ENCODE data around the gene DNASE1.

DNA sequence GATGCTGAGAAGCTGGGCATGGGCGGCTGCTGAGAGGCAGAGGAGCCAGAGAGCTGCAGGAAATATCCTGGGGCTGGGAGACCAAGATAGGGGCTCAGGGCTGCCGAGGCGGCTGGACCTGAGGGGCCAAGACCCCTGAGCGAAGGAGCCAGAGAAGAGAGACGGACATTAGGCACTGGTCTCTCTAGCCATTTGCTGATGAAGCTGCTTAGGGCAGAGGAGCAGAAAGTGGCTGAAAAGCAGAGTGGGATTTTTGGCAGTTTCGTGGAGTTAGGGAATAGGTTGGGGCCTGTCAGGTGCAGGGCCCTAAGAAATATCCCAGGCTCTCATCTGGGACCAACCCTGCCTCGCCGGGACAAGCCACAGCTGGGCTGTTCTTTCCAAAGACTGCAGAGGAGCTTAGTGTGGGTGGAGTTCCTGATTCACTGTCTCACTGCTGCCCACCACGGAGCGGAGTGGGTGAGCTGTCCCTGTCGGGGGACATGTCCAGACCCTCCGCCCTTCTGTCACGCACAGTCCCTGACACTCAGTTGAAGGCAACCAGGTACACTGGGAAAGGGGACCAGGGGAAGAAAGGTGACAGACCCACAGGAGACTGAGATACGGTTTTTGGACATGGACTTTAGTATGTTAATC, 11.3 kb upstream of the DNASE1 start:
- TF ChIP-seq, protein P1, sequence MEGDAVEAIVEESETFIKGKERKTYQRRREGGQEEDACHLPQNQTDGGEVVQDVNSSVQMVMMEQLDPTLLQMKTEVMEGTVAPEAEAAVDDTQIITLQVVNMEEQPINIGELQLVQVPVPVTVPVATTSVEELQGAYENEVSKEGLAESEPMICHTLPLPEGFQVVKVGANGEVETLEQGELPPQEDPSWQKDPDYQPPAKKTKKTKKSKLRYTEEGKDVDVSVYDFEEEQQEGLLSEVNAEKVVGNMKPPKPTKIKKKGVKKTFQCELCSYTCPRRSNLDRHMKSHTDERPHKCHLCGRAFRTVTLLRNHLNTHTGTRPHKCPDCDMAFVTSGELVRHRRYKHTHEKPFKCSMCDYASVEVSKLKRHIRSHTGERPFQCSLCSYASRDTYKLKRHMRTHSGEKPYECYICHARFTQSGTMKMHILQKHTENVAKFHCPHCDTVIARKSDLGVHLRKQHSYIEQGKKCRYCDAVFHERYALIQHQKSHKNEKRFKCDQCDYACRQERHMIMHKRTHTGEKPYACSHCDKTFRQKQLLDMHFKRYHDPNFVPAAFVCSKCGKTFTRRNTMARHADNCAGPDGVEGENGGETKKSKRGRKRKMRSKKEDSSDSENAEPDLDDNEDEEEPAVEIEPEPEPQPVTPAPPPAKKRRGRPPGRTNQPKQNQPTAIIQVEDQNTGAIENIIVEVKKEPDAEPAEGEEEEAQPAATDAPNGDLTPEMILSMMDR (IDR thresholded peaks at IDR 0.05; ENCODE audit: borderline replicate concordance, extremely low read depth, low read length, poor library complexity, severe bottlenecking) = no peak
- no peak for TF ChIP-seq EZH2 (IDR thresholded peaks at IDR 0.05; ENCODE audit: borderline replicate concordance, low read depth, low read length, severe bottlenecking)
